HPDE6-E6E7 (cell line): ENCODE data around the gene SEMA4D.
"Not testable (repeated sequence)": the region's sequence is repeated elsewhere in the genome, so short reads cannot be mapped to it uniquely, and the experiment has no call there.

Experiments
- DNase-seq: peaks from one replicate; pipeline ENCODE4 v3.0.0; 2011; ENCODE audit warnings: missing footprints; ENCODE audit errors: extremely low spot score

Gene SEMA4D

GRCh38 chr9:89387197-89387849 lies 110.6 kb downstream of the SEMA4D start:
- no peak for DNase-seq

DNA sequence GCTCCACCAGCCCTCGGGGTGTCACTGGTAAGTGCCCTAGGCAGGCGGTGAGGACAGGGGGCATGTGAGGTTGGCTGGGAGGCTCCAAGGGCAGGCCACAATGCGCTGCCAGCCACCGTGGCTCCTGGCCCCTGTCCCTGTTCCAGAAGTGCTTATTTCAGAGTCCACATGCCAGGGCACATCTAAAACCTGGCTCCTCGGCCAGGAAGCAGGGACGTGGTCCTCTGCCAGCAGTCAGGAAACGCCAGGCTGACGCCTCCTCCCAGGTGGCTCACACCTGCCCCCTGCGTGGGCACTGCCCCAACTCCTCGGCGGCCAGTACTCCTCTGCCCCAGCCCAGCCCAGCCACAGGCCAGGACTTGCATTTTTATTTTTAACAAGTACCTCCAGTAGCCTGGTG lies 111.1 kb downstream of the SEMA4D start:
- DNase-seq, result no peak

DNA sequence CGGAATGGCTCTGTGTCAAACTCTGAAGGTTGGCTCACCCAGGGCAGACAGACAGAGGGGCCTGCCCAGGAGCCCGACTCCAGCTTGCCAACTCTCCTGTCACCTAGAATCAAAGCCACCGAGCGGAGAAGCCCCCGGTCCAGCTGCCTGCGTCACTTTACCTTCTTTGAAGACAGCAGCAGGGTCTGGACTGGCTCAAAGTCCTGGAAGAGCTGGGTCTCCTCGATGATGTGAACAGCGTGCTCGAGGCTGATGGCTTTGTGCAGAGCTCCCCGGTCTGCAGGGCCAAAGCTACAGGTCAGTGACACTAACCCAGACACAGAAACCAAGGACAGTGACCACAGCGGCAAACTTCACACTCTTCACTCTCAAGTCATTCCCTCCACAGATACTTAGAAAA lies 111.7 kb downstream of the SEMA4D start:
- DNase-seq, result no peak

DNA sequence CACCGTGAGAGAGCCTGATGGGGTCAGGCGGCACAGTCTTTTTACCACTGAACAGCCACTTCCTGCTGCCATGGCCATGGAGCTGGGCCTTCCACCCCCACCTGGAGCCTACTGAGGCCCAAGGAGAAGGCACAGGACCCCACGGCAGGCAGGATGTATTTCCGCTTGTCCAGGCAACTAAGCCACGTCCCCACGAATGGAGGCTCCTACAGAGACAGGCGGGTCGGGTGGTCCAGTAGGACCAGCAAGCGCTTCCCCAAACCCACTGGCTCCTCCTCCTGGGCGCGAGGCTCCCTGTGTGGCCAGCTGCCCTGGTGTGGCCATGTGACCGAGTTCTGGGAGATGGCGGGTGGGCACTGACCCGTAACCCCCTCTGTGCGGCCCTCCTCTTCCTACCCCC lies 113.1 kb downstream of the SEMA4D start:
- no peak for DNase-seq

DNA sequence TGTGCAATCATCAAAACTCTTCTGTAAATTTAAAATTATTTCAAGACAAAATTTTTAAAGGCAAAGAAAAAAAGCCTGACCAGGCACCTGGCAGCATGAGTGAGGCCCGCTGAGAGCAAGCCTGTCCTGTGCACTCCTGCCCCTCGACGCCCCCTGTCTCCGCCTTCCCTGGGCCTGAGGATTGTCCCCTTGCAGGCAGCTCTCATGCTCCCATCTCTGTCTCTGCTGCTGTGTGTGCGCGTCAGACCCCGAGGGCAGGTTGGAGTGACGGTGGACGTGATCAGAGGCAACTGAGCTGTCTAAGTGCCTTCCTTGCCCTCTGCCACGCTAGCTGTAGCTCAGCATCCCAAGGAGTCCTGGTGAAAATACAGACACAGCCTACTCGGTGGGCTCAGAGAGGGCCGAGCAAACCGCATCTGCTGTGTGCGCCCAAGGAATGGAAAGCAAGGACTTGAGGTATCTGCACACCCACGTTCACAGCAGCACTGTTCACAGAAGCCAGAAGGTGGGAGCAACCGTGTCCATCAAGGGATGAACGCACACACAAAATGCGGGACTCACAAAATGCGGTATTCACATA lies 114.1 kb downstream of the SEMA4D start:
- no peak for DNase-seq

- DNase-seq, result no peak
These were observed 114.7 kb downstream of the SEMA4D start for GRCh38 chr9:89383030-89383720.

- no peak for DNase-seq
These were observed 115.6 kb downstream of the SEMA4D start for GRCh38 chr9:89382026-89382986.

DNA sequence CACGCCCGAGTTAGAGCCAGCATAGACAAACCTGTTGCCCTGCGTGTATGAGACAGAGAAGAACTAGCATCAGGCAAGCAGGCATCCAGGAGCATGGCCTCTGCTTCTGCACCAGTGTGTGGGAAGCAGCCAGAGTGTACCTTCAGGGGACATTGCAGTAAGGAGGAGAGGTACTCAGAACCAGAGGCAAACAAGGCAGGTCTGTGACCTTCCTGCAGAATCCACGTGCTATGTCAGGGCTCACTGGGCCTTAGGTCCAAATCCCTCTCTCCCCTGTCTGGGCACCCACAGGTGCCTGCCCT lies 116.7 kb downstream of the SEMA4D start:
- no peak for DNase-seq

- no peak for DNase-seq
These were observed 117.2 kb downstream of the SEMA4D start for GRCh38 chr9:89380437-89381307.

GRCh38 chr9:89379508-89380115 lies 118.3 kb downstream of the SEMA4D start:
- DNase-seq, result no peak

DNA sequence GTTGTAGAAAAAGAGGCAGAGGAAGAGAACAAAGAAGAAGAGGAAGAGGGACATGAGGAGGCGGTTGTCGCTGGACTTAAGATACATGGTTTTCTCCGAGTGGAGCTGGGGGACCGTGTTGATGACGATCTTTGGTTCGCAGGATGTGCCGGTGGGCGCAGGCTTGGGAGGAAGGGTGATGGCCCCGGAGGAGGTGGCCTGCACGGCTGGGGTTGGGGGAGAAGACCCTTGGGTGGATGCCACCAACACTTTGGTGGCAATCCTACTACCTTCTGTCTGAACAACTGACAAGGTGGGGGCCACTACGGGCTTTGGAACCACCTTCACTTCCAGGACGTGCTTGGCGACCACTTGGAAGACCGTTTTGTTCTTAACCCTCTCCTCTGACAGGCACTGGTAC lies 118.9 kb downstream of the SEMA4D start:
- no peak for DNase-seq

DNA sequence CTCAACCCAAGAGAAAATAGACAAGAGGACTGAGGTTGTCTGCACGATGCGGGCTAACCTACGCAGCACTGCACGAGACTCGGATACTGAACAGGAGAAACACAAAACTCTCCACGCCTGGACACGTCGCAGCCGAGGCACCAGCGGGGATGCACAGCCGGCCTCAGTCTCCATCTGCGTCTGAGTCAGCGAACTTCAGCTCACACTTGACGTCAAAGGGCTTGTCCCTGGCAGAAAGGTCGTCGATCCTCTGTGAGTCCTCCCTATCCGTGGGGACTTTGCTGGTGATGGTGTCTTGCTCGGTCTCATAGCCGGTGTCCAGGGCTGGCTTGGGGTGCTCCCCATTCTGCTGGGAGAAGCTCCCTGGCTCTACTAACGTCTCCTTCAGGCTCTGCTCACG lies 119.4 kb downstream of the SEMA4D start:
- no peak for DNase-seq

DNA sequence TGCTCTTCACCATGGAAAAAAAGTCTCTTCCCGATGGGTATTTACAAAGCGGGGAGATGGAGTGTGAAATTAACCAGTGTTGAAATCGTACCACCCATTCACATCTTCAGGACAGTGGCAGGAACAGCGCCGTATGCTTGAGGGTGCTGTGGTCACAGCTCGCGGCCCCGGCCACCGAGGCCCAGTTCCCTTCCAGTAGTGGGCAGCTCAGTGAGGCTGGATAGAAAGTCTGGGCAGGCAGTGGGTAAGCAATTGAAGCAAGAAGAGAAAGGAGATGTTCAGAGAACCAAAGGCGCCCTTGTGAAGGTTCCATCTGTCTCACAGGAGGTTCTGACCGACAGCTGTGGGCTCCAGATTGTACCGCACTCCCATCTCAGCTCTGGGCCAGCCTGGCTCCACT lies 120.5 kb downstream of the SEMA4D start:
- DNase-seq, result no peak

GRCh38 chr9:89376741-89377351 lies 121.1 kb downstream of the SEMA4D start:
- no peak for DNase-seq

DNA sequence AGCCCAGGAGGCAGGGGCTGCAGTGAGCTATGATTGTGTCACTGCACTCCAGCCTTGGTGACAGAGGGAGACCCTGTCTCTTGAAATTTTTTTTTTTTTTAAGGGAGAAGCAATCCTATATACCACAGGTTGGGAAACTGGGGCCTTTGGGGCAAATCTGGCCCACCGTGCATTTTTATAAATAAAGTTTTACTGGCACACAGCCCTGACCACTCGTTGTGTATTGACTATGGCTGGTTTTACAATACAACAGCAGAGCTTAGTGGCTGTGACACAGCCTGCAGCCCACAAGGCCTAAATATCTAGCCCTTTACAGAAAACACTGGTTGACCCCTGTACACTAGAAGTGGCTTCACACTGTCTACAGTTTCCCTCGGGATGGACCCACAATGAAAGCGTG lies 121.6 kb downstream of the SEMA4D start:
- no peak for DNase-seq

DNA sequence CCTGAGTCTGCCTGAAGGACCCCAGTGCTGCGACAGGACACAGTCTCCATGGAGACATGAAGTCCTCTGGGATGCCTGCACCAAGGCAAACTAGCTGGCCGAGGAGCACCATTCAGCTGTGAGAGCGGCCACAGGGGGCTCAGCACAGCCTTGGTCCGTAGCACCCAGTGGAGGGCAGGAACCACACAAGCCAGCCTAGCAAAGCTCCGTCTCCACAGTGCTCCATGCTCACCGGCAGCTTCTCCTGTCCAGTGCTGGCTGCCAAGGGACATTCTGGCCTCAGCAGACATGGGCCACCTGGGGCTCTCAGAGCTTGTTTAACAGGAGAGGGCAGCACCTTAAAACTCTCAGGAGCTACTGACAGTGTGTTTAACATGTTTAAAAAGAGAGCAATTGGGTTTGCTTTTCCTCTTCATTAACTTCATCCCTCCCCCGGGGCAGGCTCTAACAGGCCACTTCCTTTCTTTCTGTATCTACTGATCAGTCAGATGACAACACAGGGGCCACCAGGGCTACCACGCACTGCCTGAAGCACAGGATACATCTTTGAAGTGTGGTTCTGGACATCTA lies 122.6 kb downstream of the SEMA4D start:
- no peak for DNase-seq

- DNase-seq, result no peak
These were observed 123.7 kb downstream of the SEMA4D start for GRCh38 chr9:89374176-89374575.

DNA sequence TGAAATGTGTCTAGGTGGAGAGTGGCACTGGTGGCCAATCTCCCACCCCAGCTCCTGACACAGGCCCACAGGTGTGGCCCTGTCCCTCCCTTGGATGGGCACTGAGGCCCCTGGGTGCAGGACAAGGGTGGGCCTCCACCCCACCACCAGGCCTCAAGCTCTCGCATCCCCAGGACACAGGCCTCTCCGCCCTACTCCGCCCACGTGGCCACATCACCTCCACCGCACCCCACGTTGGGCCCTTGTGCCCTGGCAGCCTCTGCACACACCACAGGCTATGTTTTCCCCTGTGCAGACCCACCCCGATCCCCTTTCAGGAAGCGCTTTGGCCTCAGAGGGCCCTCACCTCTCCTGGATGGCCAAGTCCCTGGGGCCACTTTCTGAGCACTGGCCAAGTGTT lies 124.9 kb downstream of the SEMA4D start:
- DNase-seq, result no peak

- DNase-seq, result no peak
These were observed 125.6 kb downstream of the SEMA4D start for GRCh38 chr9:89372230-89372816.

DNA sequence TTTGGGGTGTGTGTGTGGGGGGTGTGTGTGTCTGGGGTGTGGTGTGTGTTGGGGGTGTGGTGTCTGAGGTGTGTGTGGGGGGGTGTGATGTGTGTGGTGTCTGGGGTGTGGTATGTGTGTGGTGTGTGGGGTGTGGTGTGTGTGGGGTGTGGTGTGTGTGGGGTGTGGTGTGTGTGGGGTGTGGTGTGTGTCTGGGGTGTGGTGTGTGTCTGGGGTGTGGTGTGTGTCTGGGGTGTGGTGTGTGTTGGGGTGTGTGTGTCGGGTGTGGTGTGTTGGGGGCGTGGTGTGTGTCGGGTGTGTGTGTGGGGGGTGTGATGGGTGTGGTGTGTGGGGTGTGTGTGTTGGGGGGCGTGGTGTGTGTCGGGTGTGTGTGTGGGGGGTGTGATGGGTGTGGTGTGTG lies 126.1 kb downstream of the SEMA4D start:
- DNase-seq, result not testable (repeated sequence)
